ENCODE data around the gene SRP14.
"Not testable (repeated sequence)": the region's sequence is repeated elsewhere in the genome, so short reads cannot be mapped to it uniquely, and the experiment has no call there.

SRP14 gene, protein sequence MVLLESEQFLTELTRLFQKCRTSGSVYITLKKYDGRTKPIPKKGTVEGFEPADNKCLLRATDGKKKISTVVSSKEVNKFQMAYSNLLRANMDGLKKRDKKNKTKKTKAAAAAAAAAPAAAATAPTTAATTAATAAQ

DNA sequence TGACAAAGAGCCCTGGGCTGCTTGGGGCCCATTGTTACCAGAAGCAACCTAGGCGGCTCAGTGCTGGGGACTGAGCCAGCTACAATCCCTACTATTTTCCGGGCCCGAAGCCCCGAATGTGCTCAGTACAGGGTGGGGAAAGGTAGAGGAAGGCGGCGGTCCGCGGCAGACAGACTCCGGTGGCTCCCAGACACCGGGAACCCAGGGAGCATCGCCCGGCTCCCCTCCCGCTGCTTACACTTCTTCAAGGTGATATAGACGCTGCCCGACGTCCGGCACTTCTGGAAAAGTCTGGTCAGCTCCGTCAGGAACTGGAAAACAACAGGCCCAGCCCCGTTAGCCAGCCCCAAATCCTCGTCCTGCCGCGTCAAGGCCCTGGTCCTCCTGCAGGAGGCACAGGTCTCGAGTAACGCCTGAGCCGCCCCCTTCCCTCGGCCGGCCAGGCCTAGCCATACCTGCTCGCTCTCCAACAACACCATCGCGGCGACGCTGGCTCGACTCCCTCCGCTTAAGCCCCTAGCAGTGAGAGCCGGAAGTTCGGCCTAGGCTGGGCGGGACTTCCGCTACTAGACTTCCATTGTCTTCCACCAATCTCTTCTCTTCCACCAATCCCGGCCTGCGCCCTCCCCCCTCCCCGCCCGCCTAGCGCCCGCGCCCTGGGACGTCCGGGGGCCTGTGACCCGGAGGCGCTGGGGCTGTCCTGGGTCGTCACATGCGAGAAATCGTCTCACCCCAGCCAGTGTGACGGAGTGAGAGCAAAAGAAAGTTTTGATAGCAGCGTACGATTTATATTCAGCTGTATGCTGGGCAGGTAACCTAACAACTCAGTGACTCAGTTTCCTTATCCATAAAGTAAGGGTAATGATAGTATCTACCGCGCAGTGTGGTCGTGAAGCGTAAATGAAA is at the start of gene SRP14:
Gene SRP14 (minus strand): TSS at position 544 of the 906 bp plus-strand sequence. CDS start 65 bp downstream, at position 479.
- in situ Hi-C loops (cut with MboI; ENCODE audit: low sequenced_read_pairs) = loop anchor here (25.0 kb wide), 1 partner anchor 148 kb away; no protein-coding TSS in a partner anchor

DNA sequence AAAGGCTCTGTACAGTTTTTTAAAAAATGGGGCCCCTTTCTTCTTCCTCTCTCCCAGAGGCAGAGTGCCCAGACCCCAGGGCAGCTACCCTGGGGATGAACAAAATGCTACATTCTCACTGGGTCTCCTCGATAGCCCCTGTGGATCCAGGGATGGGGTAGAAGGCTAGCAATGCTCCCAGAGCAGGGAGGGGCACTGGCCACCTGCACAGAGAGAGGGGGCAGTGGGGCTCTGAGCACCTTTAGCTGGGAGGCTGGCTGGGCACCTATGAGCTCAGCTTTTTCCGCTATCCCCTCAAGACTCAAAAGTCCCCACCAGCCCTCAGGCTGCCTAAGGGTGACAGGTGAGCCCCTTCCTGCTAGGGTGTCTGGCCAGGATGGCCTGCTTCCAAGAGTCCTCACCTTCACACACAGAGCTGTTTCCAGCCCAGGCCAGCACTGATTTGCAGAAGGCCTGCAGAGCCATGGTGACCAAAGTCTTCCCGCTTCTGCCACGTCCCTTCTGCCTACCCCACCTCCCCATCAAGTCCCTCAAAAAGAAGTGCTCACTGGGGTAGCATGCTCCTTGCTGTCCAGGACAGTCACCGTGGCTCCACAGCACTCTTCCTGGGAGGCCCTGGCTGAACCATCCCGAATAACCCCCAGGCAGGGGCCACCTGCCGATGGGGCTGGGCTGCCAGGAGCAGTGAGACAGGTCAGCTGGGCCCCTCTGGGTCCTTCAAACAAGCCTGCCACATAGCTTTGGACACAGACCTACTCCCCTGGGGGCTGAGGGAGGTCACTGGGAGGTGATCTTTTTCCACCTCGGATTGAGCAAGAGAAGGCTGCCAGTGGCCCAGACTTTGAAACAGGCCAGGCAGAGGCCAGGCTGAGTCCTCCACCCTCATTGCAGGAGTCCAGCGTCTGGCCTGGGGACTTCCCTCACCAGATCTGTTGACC is 49.3 kb upstream of the SRP14 start:
- in situ Hi-C loops (cut with MboI; ENCODE audit: low sequenced_read_pairs) = no loop called here

DNA sequence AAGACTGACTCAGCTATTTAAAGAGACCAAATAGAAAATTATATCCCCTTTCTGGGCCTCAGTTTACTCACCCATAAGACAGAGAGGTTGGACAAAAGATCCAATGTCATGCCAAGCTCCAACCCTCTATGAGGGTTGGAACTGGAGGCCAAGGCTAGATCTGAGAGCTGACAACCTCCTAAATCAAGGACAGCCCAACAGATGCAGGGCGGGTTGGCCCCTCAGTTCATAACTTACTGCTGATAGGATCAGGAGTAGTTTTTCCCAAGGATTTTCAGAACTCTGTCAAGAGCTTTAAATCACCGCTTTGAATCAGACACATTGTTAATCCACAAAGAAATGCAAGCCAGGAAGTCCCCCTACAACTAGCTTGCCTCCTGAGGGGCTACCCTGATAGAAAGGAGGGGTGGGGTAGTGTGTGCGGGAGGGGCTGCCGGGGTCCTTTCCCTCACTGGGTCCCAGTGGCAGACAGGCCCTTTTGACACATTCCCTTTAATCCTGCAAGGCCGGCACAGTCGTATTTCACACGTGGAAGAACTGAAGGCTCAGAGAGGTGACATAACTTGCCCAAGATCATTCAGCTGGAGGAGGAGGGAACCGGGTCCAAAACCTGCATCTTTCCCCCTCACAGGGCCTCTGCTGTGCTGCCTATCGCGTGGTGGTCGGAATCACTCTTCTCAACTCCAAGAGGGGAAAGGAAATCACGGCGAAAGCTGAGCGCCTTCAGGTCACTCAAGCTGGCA is 48.3 kb upstream of the SRP14 start:
- in situ Hi-C loops (cut with MboI; ENCODE audit: low sequenced_read_pairs) = no loop called here

DNA sequence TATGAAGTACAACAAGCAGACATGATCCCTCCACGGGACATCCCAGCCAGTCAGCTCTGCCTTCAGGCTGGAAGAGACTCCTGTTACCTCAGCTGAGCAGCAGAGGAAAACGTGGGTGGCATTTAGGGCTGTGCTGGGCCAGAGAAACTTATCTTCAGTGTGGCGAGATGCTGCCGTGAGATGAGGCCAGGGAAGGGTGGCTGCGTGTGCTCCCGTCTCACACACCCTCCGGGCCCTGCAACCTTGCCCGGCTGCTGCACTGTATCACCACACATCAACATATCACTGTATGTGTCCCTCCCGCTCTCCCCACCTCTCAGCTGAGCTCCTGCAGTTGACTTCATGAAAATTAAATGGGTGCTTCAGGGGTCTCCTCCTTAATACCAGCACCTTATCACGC is 46.3 kb upstream of the SRP14 start:
- in situ Hi-C loops (cut with MboI; ENCODE audit: low sequenced_read_pairs) = no loop called here

DNA sequence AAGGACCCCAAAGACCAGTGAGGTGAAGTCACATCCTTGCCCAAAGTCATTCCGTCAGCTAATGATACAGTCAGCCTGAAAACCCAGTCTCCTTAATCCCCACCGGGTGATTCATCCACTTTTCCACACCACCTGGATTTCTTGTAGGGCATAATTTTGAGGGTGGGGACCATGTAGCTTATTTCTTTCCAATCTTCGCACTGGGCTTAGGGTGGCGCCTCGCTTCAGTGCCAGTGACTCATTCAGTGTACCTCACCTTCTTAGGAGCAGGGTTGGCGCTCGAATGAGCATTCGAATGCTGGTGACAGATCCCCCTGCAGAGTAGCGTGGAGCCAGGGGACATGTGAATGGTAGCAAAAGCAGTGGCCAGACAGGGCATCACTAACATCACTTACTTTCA is 45.7 kb upstream of the SRP14 start:
- in situ Hi-C loops (cut with MboI; ENCODE audit: low sequenced_read_pairs) = no loop called here

DNA sequence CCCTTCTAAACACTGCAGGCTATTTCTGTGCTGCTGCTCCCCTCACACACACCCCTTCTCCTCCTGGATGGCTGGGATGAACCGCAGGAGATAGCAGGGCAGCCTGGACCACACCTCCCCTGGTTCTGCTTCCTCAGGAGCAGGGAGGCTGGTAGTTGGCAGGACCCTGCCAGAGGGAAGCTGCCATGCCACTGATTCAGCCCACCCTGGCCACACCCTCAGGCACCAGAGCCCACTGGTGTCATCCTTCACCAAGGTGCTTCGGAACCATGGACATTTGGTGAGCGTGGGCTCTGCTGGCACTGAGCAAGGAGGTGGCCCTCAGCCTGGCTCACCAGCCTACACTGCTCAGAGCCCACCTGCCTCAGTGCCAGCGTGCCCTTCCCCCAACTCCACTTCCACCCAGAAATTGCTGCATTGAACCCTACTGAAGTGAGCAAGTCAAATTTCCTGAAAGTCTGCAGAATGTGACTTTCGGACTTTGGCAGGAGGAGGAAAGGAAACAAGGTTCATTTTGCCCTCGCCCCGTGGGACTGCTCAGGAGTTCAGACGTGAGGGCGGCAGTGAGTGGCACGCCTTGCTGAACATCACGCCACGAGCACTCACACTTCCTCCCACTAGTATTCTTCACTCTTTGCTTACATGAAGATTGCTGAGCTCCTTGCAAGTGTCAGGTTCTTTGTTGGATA is 43.4 kb upstream of the SRP14 start:
- in situ Hi-C loops (cut with MboI; ENCODE audit: low sequenced_read_pairs) = no loop called here

DNA sequence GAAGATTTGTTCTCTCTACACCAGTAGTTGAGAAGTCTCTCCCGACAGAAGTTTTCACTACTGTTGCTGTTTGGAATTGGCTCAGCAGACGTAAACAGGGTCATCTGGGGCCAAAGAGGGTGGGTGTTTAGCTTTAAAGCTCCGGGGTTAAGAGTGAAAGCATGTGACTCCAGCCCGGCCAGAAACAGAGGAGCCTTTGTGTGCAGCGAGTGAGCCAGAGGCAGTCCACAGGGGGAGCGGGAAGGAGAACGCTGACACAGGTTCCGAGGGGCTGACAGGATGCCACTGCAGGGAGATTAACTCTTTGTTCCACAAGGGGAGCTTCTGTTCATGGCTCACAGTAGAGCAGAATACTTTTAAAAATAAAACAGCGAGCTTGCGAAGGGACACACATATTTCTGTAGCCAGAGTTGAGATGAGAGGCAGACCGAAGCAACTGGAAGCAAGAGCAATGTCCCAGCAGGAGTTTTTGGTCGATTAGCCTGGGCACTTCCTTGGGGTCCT is 42.8 kb upstream of the SRP14 start:
- in situ Hi-C loops (cut with MboI; ENCODE audit: low sequenced_read_pairs) = no loop called here

DNA sequence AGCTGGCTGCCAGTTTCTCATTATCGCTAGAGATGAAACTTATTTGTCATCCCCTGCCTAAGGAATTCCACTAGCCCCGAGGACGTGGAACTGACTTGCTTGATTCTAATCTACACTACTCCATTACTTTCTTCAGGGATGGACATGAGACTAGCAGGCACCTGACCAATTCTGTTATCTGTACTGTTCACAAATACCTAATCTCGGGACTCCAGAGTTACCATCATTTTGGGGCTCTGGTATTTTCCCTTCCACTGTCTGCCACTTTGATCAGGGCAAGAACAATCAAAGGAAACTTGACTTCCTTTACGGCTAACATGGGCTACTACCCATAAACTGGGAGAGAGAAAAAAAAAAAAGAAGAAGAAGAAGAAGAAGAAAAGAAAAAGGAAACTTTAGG is 41.9 kb upstream of the SRP14 start:
- in situ Hi-C loops (cut with MboI; ENCODE audit: low sequenced_read_pairs) = no loop called here

DNA sequence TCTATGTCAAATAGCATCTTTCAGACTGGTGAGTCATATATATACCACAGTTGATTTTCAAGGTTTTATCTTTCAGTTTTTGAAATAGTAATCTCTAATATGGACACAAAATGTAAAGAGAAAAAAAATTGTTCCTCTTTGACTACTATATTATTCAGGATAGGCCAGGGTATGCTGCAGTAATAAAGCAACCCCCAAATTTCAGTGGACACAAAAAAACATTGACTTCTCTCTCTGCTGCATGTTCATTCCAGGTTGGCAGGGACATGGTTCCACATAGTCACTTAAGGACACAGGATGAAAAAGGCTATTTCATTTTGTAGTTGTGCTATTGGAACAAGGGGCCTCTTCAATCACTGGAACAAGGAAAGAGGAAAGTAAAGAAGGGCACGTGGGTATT is 41.1 kb upstream of the SRP14 start:
- in situ Hi-C loops (cut with MboI; ENCODE audit: low sequenced_read_pairs) = no loop called here

DNA sequence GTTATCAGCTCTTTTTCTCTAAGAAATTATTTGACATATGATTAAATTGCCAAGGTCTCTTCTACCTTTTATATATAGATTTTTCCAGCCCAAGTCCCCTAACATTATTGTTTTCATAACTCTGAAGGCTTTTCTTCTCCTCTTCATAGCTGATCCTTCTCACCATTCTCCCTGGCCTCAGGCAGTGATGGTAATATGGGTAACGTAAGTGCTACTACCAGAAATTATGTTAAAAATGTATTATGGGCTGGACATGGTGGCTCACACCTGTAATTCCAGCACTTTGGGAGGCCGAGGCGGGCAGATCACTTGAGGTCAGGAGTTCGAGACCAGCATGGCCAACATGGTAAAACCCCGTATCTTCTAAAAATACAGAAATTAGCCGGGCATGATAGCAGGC is 40.5 kb upstream of the SRP14 start:
- in situ Hi-C loops (cut with MboI; ENCODE audit: low sequenced_read_pairs) = no loop called here

DNA sequence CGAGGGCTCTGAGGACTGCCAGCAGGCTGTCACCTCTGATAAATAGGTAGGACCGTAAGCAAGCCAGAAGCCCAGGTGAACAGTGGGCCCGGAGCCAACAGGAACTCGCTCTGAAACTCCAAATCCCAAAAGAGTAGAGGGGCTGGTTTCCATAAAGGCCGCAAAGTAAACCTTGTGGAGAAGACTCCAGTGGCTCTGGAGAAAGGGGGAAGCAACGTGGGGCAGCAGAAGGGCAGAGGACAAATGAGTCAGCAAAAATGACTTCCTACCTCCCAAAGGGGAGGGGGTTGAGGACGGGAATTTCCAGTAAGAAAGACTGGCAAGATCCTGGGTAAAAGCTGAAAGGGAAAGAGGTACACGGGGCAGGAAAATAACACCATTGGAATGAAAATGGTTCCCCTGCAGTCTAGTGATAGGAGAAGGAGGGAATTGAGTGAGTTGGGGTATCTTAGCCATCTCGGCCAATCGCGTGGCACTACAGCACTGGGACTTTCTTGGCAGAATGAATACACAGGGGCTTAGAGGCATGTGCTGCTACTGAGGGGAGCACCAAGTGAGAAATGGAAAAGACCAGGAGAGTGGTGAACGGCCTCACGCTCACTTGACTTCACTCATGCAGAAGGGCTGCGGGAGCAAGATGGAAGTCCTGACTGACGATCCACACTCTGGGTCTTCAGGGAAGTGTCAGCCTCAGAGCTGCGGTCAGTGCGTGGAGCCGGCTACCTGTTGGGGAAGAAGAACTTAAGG is 36.5 kb upstream of the SRP14 start:
- in situ Hi-C loops (cut with MboI; ENCODE audit: low sequenced_read_pairs) = no loop called here

DNA sequence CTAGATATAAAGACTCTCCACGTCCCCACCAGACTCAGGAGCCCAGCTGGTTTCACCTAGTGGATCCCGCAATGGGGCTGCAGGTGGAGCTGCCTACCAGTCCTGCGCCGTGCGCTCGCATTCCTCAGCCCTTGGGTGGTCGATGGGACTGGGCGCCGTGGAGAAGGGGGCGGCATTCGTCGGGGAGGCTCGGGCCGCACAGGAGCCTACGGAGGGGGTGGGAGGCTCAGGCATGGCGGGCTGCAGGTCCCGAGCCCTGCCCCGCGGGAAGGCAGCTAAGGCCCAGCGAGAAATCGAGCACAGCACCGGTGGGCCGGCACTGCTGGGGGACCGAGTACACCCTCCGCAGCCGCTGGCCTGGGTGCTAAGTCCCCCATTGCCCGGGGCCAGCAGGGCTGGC is 35.7 kb upstream of the SRP14 start:
- in situ Hi-C loops (cut with MboI; ENCODE audit: low sequenced_read_pairs) = not testable (repeated sequence)

DNA sequence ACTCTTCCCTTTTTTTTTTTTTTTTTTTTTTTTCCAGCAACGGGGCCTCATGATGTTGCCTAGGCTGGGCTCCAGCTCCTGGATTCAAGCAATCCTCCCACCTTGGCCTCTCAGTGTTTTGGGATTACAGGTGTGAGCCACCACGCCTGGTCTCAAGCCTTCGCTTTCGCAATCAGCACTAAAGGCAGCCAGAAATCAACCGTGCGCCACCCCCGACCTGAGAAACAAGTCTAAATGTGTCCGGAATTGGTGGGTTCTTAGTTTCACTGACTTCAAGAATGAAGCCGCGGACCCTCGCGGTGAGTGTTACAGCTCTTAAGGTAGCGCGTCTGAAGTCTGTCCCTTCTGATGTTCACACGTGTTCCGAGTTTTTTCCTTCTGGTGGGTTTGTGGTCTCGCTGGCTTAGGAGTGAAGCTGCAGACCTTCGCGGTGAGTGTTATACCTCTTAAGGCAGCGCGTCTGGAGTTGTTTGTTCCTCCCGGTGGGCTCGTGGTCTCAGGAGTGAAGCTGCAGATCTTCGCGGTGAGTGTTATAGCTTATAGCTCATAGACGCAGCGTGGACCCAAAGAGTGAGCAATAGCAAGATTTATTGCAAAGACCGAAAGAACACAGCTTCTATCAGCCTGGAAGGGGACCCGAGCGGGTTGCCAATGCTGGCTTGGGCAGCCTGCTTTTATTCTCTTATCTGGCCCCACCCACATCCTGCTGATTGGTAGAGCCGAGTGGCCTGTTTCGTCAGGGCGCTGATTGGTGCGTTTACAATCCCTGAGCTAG is 34.9 kb upstream of the SRP14 start:
- in situ Hi-C loops (cut with MboI; ENCODE audit: low sequenced_read_pairs) = not testable (repeated sequence)

DNA sequence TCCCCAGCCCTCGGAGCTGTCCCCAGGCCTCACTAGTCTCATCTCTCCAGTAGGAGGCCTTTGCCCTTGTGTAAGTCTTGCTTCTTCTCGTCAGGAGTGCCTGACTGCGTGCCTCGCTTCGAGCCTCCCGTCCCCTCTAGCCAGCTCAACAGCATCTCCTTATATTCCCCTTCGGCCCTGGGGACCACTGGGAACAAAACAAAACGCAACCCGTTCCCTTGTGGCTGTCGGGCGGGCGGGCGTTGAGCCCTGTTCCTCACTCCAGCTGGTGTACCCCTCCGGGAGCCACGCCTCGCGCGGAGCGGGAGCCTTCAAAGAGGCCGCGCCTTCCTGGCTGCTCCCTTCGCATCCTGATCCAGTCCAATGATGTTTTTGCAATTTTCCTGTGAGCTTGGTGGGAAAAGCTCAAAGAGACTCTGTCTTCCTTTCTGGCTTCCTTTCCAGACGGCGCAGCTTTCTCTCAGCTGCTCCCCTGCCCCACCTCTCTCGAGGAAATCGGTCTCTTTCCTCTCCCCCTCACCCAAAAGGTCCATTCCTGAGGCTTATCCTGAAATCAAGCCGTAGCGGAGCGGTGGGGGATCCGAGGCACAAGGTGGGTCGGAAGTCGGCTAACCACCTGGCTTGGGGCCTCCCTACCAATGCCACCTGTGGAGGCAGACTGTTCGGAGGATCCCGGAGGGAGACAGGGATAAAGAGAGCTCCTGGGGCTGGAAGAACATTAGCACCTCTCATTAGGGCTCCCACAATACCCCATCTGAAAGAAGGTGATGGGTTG is 33.4 kb upstream of the SRP14 start:
- in situ Hi-C loops (cut with MboI; ENCODE audit: low sequenced_read_pairs) = no loop called here

DNA sequence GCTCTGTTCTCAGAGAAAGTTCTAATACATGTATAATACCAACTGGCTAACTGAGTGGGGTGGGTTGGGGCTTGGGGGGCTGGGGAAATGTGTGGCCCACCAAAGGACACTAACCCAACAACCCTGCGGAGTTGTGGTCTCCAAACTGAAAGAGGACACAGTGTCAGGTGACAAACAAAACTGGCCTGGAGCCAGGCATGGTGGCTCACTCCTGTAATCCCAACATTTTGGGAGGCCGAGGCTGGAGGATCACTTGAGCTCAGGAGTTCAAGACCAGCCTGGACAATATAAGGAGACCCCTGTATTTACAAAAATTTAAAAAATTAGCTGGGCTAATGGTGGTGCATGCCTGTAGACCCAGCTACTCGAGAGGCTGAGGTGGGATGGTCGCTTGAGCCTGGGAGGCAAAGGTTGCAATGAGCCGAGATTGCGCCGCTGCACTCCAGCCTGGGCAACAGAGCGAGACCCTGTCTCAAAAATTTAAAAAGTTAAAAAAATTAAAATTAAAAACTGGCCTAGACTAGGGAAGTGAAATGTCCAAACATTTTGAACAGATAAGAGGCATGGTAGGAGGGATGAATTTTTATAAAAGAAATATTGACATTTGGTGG is 31.7 kb upstream of the SRP14 start:
- in situ Hi-C loops (cut with MboI; ENCODE audit: low sequenced_read_pairs) = no loop called here

DNA sequence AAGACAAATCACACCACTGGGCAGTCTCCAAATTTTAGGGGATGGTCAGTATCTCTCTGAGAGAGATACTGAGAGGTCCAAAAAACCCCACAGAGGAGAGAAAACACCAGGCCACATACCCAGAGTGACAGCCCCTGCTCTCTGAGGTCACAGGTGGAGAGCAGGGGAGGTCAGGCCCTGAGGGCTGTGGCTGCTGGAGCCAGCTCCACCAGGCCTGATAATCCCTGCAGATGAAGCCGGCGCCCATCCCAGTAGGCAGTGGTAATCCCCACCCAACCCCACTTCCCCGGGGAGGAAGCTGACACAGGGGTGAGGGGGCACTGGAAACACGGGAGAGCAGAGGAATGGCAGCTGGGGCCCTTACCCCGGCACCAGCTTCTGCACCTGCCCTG is 31.2 kb upstream of the SRP14 start:
- in situ Hi-C loops (cut with MboI; ENCODE audit: low sequenced_read_pairs) = no loop called here

All from HL-60/S4 treated with phorbol 12-myristate 13-acetate at 8.2 ng/mL for 4 days and 3 days (cell line).